Measurements from ENCODE around the gene KCNK17.

KCNK17 gene

GRCh38 chr6:39339096-39339867, 25.1 kb upstream of the KCNK17 start:
- DNase-seq (ENCODE audit: insufficient read length, low spot score): no peak
- no peak for FAIRE-seq

GRCh38 chr6:39338397-39338796, 24.2 kb upstream of the KCNK17 start:
- FAIRE-seq: no peak
- DNase-seq (ENCODE audit: insufficient read length, low spot score): no peak

GRCh38 chr6:39335780-39336545, 21.7 kb upstream of the KCNK17 start:
- DNase-seq (ENCODE audit: insufficient read length, low spot score): peak; percentile 24
- no peak for FAIRE-seq

GRCh38 chr6:39333644-39334438, 19.6 kb upstream of the KCNK17 start:
- no peak for DNase-seq (ENCODE audit: insufficient read length, low spot score)
- no peak for FAIRE-seq

GRCh38 chr6:39330476-39330875, 16.3 kb upstream of the KCNK17 start:
- FAIRE-seq: no peak

GRCh38 chr6:39330057-39330456, 15.8 kb upstream of the KCNK17 start:
- FAIRE-seq: no peak
- no peak for DNase-seq (ENCODE audit: insufficient read length, low spot score)

More at GRCh38 chr6:39330476-39330875, 16.3 kb upstream of the KCNK17 start:
- no peak for DNase-seq (ENCODE audit: insufficient read length, low spot score)

GRCh38 chr6:39328066-39328465, 13.8 kb upstream of the KCNK17 start:
- DNase-seq (ENCODE audit: insufficient read length, low spot score): no peak
- no peak for FAIRE-seq

- no peak for DNase-seq (ENCODE audit: insufficient read length, low spot score)
Measured at GRCh38 chr6:39327507-39327906, 13.3 kb upstream of the KCNK17 start.

GRCh38 chr6:39322306-39322850, 8.2 kb upstream of the KCNK17 start, which contains the start of gene KCNK16:
Gene KCNK16, minus strand, starts transcription at chr6:39322702. Its CDS starts 162 bp downstream, at chr6:39322540.
- DNase-seq (ENCODE audit: insufficient read length, low spot score): no peak
- no peak for FAIRE-seq

More at GRCh38 chr6:39327507-39327906, 13.3 kb upstream of the KCNK17 start:
- no peak for FAIRE-seq

GRCh38 chr6:39321761-39322160, 7.5 kb upstream of the KCNK17 start:
- FAIRE-seq (no peak), DNase-seq (ENCODE audit: insufficient read length, low spot score) (no peak)

- FAIRE-seq: no peak
Measured at GRCh38 chr6:39320363-39320984, 6.3 kb upstream of the KCNK17 start.

GRCh38 chr6:39319621-39320362, 5.6 kb upstream of the KCNK17 start:
- DNase-seq (ENCODE audit: insufficient read length, low spot score) (no peak), FAIRE-seq (no peak)

More at GRCh38 chr6:39320363-39320984, 6.3 kb upstream of the KCNK17 start:
- no peak for DNase-seq (ENCODE audit: insufficient read length, low spot score)

GRCh38 chr6:39317256-39317655, 3.0 kb upstream of the KCNK17 start:
- DNase-seq (ENCODE audit: insufficient read length, low spot score): no peak
- FAIRE-seq: no peak

- FAIRE-seq (no peak), DNase-seq (ENCODE audit: insufficient read length, low spot score) (no peak)
Measured at GRCh38 chr6:39313526-39314272, 520 bp downstream of the KCNK17 start.

GRCh38 chr6:39312912-39313525, 1.2 kb downstream of the KCNK17 start:
- no peak for DNase-seq (ENCODE audit: insufficient read length, low spot score)
- FAIRE-seq: no peak

GRCh38 chr6:39310542-39310941, 3.7 kb downstream of the KCNK17 start:
- no peak for DNase-seq (ENCODE audit: insufficient read length, low spot score)
- no peak for FAIRE-seq

GRCh38 chr6:39309942-39310531, 4.2 kb downstream of the KCNK17 start:
- DNase-seq (ENCODE audit: insufficient read length, low spot score) (peak; percentile 82), FAIRE-seq (peak; percentile 81)

- no peak for DNase-seq (ENCODE audit: insufficient read length, low spot score)
- FAIRE-seq: no peak
Measured at GRCh38 chr6:39307462-39307861, 6.8 kb downstream of the KCNK17 start.

Data from HTR-8/SVneo (cell line).